Esophagus squamous epithelium (tissue), 4 donors: ENCODE data around the gene COX6B2.

Experiments used
- CTCF ChIP-seq, 6 experiments: fragments of 450-650 bp in 4 of 6; fragments of 200-600 bp in 2 of 6; sonication (generic) in 2 of 6; IDR thresholded peaks; one replicate each; pipeline ENCODE4 v1.5.1; 2016 to 2019; ENCODE audit warnings: antibody characterized with exemption in 6 of 6, mild to moderate bottlenecking in 4 of 6, moderate library complexity in 4 of 6
- POLR2A ChIP-seq, 4 donors: fragments of 450-650 bp; IDR thresholded peaks; one replicate each; pipeline ENCODE4 v1.6.1; 2017; ENCODE audit warnings: antibody characterized with exemption in 4 of 4, mild to moderate bottlenecking in 4 of 4, moderate library complexity in 3 of 4

- no peak for TF ChIP-seq POLR2A (IDR thresholded peaks at IDR 0.05)
- TF ChIP-seq CTCF (IDR thresholded peaks at IDR 0.05) = no peak
These were observed 7.6 kb downstream of the COX6B2 start for GRCh38 chr19:55346725-55347441.
